H9 (cell line): Measurements from ENCODE around the gene GIGYF1. TPM values are rescaled to one million over a fixed set of nuclear protein-coding genes. Genes with fewer than 3 reads are reported as not detected.
A peak's percentile ranks its signal among the peaks of the same experiment; 100 is the strongest.

Source experiments
- DNase-seq: peaks from one replicate; pipeline ENCODE4 v3.0.0-alpha.2; 2017
- H2AFZ ChIP-seq: one replicate; pipeline ENCODE4 v1.6.1; 2013; ENCODE audit warnings: mild to moderate bottlenecking, low read length, control low read depth, moderate library complexity
- H2AK5ac ChIP-seq: 2 replicates; pipeline ENCODE4 v1.6.1; 2013; ENCODE audit warnings: low read length, control low read depth, mixed read lengths; ENCODE audit not compliant: insufficient read length
- H2BK120ac ChIP-seq: one replicate; pipeline ENCODE4 v1.6.1; 2013; ENCODE audit warnings: low read depth, mild to moderate bottlenecking, low read length, control low read depth, inconsistent platforms; ENCODE audit not compliant: poor library complexity, severe bottlenecking
- H2BK12ac ChIP-seq: 2 replicates; pipeline ENCODE4 v1.6.1; 2013; ENCODE audit warnings: low read length, control low read depth, mixed read lengths, low read depth; ENCODE audit not compliant: insufficient read length
- H2BK15ac ChIP-seq: 2 replicates; pipeline ENCODE4 v1.6.1; 2013; ENCODE audit warnings: low read depth, low read length, control low read depth
- H2BK20ac ChIP-seq: one replicate; pipeline ENCODE4 v1.6.1; 2013; ENCODE audit warnings: low read depth, mild to moderate bottlenecking, low read length, control low read depth, inconsistent platforms; ENCODE audit not compliant: poor library complexity, severe bottlenecking
- H2BK5ac ChIP-seq: 2 replicates; pipeline ENCODE4 v1.6.1; 2013; ENCODE audit warnings: low read length, control low read depth, mixed read lengths; ENCODE audit not compliant: insufficient read length
- H3K14ac ChIP-seq: 2 replicates; pipeline ENCODE4 v1.6.1; 2013; ENCODE audit warnings: low read length, control low read depth; ENCODE audit not compliant: insufficient read depth
- H3K18ac ChIP-seq: 2 replicates; pipeline ENCODE4 v1.6.1; 2013; ENCODE audit warnings: low read depth, mild to moderate bottlenecking, mixed read lengths, low read length, control low read depth; ENCODE audit not compliant: insufficient read length
- H3K23ac ChIP-seq: 2 replicates; pipeline ENCODE4 v1.6.1; 2013; ENCODE audit warnings: low read length, control low read depth, mixed read lengths, low read depth; ENCODE audit not compliant: insufficient read length
- H3K23me2 ChIP-seq: 2 replicates; pipeline ENCODE4 v1.6.1; 2013; ENCODE audit warnings: low read depth, mild to moderate bottlenecking, mixed read lengths, low read length, control low read depth; ENCODE audit not compliant: insufficient read length, poor library complexity, severe bottlenecking
- H3K27ac ChIP-seq: 2 replicates; pipeline ENCODE4 v1.5.1; 2013; ENCODE audit warnings: low read length, control low read depth, mixed read lengths, low read depth; ENCODE audit not compliant: insufficient read length
- H3K27me3 ChIP-seq: 2 replicates; pipeline ENCODE4 v1.6.1; 2013; ENCODE audit warnings: low read length, control low read depth, inconsistent platforms; ENCODE audit not compliant: insufficient read depth
- H3K4ac ChIP-seq: 2 replicates; pipeline ENCODE4 v1.6.1; 2013; ENCODE audit warnings: low read depth, mild to moderate bottlenecking, control low read depth, inconsistent platforms, low read length, moderate library complexity
- H3K4me1 ChIP-seq: 2 replicates; pipeline ENCODE4 v1.6.1; 2013; ENCODE audit warnings: low read length, control low read depth, inconsistent platforms; ENCODE audit not compliant: insufficient read depth
- H3K4me2 ChIP-seq: 2 replicates; pipeline ENCODE4 v1.6.1; 2013; ENCODE audit warnings: low read length, control low read depth, mixed read lengths; ENCODE audit not compliant: insufficient read length, insufficient read depth
- H3K56ac ChIP-seq: 2 replicates; pipeline ENCODE4 v1.6.1; 2013; ENCODE audit warnings: low read depth, mild to moderate bottlenecking, mixed read lengths, low read length, control low read depth; ENCODE audit not compliant: insufficient read length
- H3K79me1 ChIP-seq: 2 replicates; pipeline ENCODE4 v1.6.1; 2013; ENCODE audit warnings: low read depth, mild to moderate bottlenecking, moderate library complexity, low read length, control low read depth, inconsistent platforms; ENCODE audit not compliant: insufficient read depth, poor library complexity, severe bottlenecking
- H3K79me2 ChIP-seq: 2 replicates; pipeline ENCODE4 v1.6.1; 2013; ENCODE audit warnings: low read length, control low read depth, inconsistent platforms; ENCODE audit not compliant: insufficient read depth
- H3K9ac ChIP-seq: 2 replicates; pipeline ENCODE4 v1.6.1; 2013; ENCODE audit warnings: low read length, control low read depth, mixed read lengths; ENCODE audit not compliant: insufficient read length; ENCODE audit errors: extremely low read depth
- H3K9me3 ChIP-seq: one replicate; pipeline ENCODE4 v1.6.1; 2013; ENCODE audit warnings: low read depth, low read length, inconsistent platforms; ENCODE audit not compliant: control insufficient read depth
- H3T11ph ChIP-seq: one replicate; pipeline ENCODE4 v1.6.1; 2013; ENCODE audit warnings: mild to moderate bottlenecking, low read length, control low read depth, inconsistent platforms
- H4K20me1 ChIP-seq: one replicate; pipeline ENCODE4 v1.6.1; 2013; ENCODE audit not compliant: control insufficient read depth, insufficient read length, insufficient read depth
- H4K5ac ChIP-seq: 2 replicates; pipeline ENCODE4 v1.6.1; 2013; ENCODE audit warnings: low read depth, mild to moderate bottlenecking, mixed read lengths, low read length, control low read depth; ENCODE audit not compliant: insufficient read length
- H4K8ac ChIP-seq: replicated peaks from 2 replicates; pipeline ENCODE4 v1.6.1; 2013; ENCODE audit warnings: low read length, control low read depth, mixed read lengths, low read depth; ENCODE audit not compliant: insufficient read length
- H4K91ac ChIP-seq: 2 replicates; pipeline ENCODE4 v1.6.1; 2013; ENCODE audit warnings: low read depth, mild to moderate bottlenecking, moderate library complexity, mixed read lengths, low read length, control low read depth; ENCODE audit not compliant: insufficient read length
- H3K27ac Mint-ChIP-seq, 3 experiments: 2 replicates in 2 of 3; 3 replicates in 1 of 3; pipeline ENCODE4 v1.8.0; 2020 to 2021; ENCODE audit warnings: mixed read lengths in 3 of 3, mild to moderate bottlenecking in 1 of 3, moderate library complexity in 1 of 3
- H3K27me3 Mint-ChIP-seq: 2 replicates; pipeline ENCODE4 v1.8.0; 2021; ENCODE audit warnings: low read depth, mild to moderate bottlenecking, moderate library complexity, mixed read lengths
- H3K36me3 Mint-ChIP-seq, 3 experiments: 2 replicates in 2 of 3; 3 replicates in 1 of 3; pipeline ENCODE4 v1.8.0; 2020 to 2021; ENCODE audit warnings: low read depth in 3 of 3, mixed read lengths in 3 of 3; ENCODE audit not compliant: insufficient read depth in 1 of 3
- H3K4me1 Mint-ChIP-seq, 2 experiments: 2 replicates each; pipeline ENCODE4 v1.8.0; 2020; ENCODE audit warnings: mixed read lengths in 2 of 2
- H3K4me3 Mint-ChIP-seq, 2 experiments: 2 replicates in 1 of 2; 3 replicates in 1 of 2; pipeline ENCODE4 v1.8.0; 2020 to 2021; ENCODE audit warnings: mild to moderate bottlenecking in 2 of 2, mixed read lengths in 2 of 2, moderate library complexity in 1 of 2
- H3K9me3 Mint-ChIP-seq, 2 experiments: 2 replicates in 1 of 2; 3 replicates in 1 of 2; pipeline ENCODE4 v1.8.0; 2020; ENCODE audit warnings: mild to moderate bottlenecking in 2 of 2, mixed read lengths in 2 of 2, moderate library complexity in 1 of 2
- WGBS: extraction: QIAGEN DNeasy Blood & Tissue Kit; methylation state at CpG from one replicate; pipeline ENCODE4 v1.1.7; 2013; ENCODE audit warnings: missing lambda C conversion rate, low lambda C conversion rate, mixed read lengths; ENCODE audit not compliant: insufficient read length; ENCODE audit errors: extremely low coverage; 5-methylcytosine and 5-hydroxymethylcytosine counted together
- total RNA-seq: library from RNA; stranded (reverse); gene quantifications from 2 replicates; pipeline ENCODE4 v1.2.1, GENCODE V29; 2021
- TF ChIP-seq, protein P1 (sequence below): fragments of 200-600 bp; sonication (generic); conservative IDR thresholded peaks from 3 replicates; pipeline ENCODE4 v1.8.0; 2021; ENCODE audit warnings: antibody characterized with exemption, mild to moderate bottlenecking

Gene GIGYF1
- total RNA-seq, 1 experiment from 2014 or later: 104 TPM

DNA sequence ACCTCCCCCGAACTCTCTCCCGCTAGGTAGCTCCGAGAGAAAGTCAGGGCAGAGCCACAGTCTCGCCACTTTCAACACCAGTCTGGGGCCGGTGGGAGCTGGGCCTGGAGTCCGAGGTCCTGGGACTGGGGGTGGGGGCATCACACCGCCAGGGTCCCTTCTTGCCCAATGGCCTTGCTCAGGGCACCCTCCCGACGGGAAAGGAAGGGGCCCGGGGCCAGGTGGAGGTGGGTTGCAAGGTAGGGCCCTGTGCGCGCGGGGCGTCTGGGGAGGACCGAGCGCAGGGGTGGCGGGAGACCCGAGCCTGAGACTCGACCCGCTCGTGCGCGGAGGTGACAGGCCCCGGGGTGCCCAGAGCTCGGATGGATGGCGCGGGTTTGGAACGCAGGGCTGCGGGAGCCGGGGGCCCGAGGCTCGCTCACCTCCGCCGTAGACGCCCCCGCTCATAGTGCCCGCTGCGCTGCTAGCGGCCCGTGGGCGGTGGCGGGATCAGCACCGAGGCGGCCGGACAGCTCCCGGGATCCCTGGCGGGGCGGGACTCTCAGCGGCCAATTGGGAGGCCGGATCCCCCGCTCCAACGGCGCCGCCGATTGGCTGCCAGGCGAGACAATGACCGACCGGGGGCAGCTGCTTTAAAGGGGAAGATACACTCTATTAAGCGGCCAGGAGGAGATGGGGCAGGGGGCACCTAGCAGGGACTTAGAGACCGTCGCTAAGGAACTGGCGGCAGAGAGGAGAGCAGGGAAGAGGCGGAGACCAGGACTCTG, 38.0 kb downstream of the GIGYF1 start, which contains the start of gene ACTL6B:
Gene ACTL6B (minus strand): TSS at position 541 of the 767 bp plus-strand sequence. CDS start 94 bp downstream, at position 447.
- no CpG with 5 or more reads among the region's 63 CpGs for WGBS
- H3K9me3 Mint-ChIP-seq: no peaks in the 10 kb centered on the region
- no peak within 1 kb of the TSS for H3K18ac ChIP-seq
- H4K91ac ChIP-seq: no peak within 1 kb of the TSS
- no peaks in the 10 kb centered on the region for H3K4me1 ChIP-seq
- no peak within 1 kb of the TSS for H2BK5ac ChIP-seq
- peaks cover 4 to 5% of the 10 kb centered on the region in 2 experiments; a peak in 3 of 4 replicates for H3K4me1 Mint-ChIP-seq
- peak within 1 kb of the TSS; percentile 14 to 51; a peak in 2 of 5 replicates for H3K4me3 Mint-ChIP-seq
- no peak within 1 kb of the TSS for H2AK5ac ChIP-seq
- H3K23ac ChIP-seq: no peak within 1 kb of the TSS
- H3K56ac ChIP-seq: no peak within 1 kb of the TSS
- no peaks in the 10 kb centered on the region for H4K20me1 ChIP-seq
- no peak within 1 kb of the TSS for H2BK12ac ChIP-seq
- no peak within 1 kb of the TSS for H3K27ac Mint-ChIP-seq
- no peak within 1 kb of the TSS for H2BK120ac ChIP-seq
- no peak within 1 kb of the TSS for H3T11ph ChIP-seq
- H3K9me3 ChIP-seq: no peaks in the 10 kb centered on the region
- H3K23me2 ChIP-seq: no peaks in the 10 kb centered on the region
- H3K9ac ChIP-seq: no peak within 1 kb of the TSS
- peak; percentile 91 for DNase-seq
- no peak within 1 kb of the TSS for H2BK15ac ChIP-seq
- peaks cover 13% of the 10 kb centered on the region for H3K27me3 ChIP-seq
- no peak within 1 kb of the TSS for H3K4ac ChIP-seq
- no peak within 1 kb of the TSS for H2BK20ac ChIP-seq
- H4K8ac ChIP-seq: no peak within 1 kb of the TSS
- H3K79me2 ChIP-seq: no peaks in the 10 kb centered on the region
- no peak within 1 kb of the TSS for H3K14ac ChIP-seq
- H4K5ac ChIP-seq: no peak within 1 kb of the TSS
- TF ChIP-seq, protein P1, sequence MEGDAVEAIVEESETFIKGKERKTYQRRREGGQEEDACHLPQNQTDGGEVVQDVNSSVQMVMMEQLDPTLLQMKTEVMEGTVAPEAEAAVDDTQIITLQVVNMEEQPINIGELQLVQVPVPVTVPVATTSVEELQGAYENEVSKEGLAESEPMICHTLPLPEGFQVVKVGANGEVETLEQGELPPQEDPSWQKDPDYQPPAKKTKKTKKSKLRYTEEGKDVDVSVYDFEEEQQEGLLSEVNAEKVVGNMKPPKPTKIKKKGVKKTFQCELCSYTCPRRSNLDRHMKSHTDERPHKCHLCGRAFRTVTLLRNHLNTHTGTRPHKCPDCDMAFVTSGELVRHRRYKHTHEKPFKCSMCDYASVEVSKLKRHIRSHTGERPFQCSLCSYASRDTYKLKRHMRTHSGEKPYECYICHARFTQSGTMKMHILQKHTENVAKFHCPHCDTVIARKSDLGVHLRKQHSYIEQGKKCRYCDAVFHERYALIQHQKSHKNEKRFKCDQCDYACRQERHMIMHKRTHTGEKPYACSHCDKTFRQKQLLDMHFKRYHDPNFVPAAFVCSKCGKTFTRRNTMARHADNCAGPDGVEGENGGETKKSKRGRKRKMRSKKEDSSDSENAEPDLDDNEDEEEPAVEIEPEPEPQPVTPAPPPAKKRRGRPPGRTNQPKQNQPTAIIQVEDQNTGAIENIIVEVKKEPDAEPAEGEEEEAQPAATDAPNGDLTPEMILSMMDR: no peak
- H3K79me1 ChIP-seq: no peaks in the 10 kb centered on the region
- no peak within 1 kb of the TSS for H2AFZ ChIP-seq
- H3K36me3 Mint-ChIP-seq: no peaks in the 10 kb centered on the region
- H3K4me2 ChIP-seq: peak within 1 kb of the TSS; percentile 44
- H3K27ac ChIP-seq: no peak within 1 kb of the TSS
- peaks cover 78% of the 10 kb centered on the region for H3K27me3 Mint-ChIP-seq
